ENCODE data around the gene G3BP2. TPM values are rescaled to one million over a fixed set of nuclear protein-coding genes. Genes with fewer than 3 reads are reported as not detected.

Gene G3BP2
- total and polyA plus RNA-seq, 9 of the 15 experiments (the other 6 are each of a cell fraction or from before 2014, with no cell fraction given), result 25.2 to 222 (median 130) TPM

GRCh38 chr4:75717408-75717807 lies 44.2 kb upstream of the G3BP2 start:
- Histone ChIP-seq H3K4me1 (replicated peaks in 1 of 2; ENCODE audit: control insufficient read depth in 2 of 2, insufficient read depth in 2 of 2, low read length in 2 of 2) (peaks cover 4 to 5% of the 10 kb centered on the region in 2 experiments; a peak in 1 of 5 replicates), H3K9me3 (replicated peaks; ENCODE audit: control insufficient read depth, insufficient read depth, low read depth, low read length) (no peaks in the 10 kb centered on the region), H3K4me3 (no peak overlapping the region), H2AFZ (ENCODE audit: low read depth, low read length) (no peak overlapping the region), H3K9ac (ENCODE audit: insufficient read depth in 1 of 2, low read depth in 2 of 2, low read length in 2 of 2) (no peak overlapping the region), H4K20me1 (replicated peaks; ENCODE audit: control insufficient read depth, insufficient read depth, low read length) (no peaks in the 10 kb centered on the region), H3K36me3 (ENCODE audit: control insufficient read depth, insufficient read depth, low read length) (peaks cover 3% of the 10 kb centered on the region; the same call in 1 of the 3 replicates), H3K4me2 (ENCODE audit: insufficient read depth, low read length) (no peak overlapping the region), H3K27ac (ENCODE audit: extremely low read depth, low read depth, low read length) (no peak overlapping the region), H3K79me2 (ENCODE audit: control insufficient read depth, insufficient read depth, low read length) (peaks cover 10% of the 10 kb centered on the region), H3K9me1 (ENCODE audit: control insufficient read depth, insufficient read depth, low read length) (no peaks in the 10 kb centered on the region), H3K27me3 (ENCODE audit: control insufficient read depth in 2 of 2, insufficient read depth in 2 of 2, low read length in 2 of 2) (no peaks in the 10 kb centered on the region)
- no TSS peak for BruUV-seq (replicated peaks)
- FAIRE-seq (no peak), ATAC-seq (no peak), DNase-seq (ENCODE audit: extremely low read depth in 1 of 4, low spot score in 3 of 4) (no peak)
- TF ChIP-seq, protein P1, sequence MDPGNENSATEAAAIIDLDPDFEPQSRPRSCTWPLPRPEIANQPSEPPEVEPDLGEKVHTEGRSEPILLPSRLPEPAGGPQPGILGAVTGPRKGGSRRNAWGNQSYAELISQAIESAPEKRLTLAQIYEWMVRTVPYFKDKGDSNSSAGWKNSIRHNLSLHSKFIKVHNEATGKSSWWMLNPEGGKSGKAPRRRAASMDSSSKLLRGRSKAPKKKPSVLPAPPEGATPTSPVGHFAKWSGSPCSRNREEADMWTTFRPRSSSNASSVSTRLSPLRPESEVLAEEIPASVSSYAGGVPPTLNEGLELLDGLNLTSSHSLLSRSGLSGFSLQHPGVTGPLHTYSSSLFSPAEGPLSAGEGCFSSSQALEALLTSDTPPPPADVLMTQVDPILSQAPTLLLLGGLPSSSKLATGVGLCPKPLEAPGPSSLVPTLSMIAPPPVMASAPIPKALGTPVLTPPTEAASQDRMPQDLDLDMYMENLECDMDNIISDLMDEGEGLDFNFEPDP (CRISPR knock-in tag; IDR thresholded peaks at IDR 0.05), result no peak
- TF ChIP-seq HDAC3 (IDR thresholded peaks at IDR 0.05; ENCODE audit: borderline replicate concordance, partially characterized antibody), result no peak
- TF ChIP-seq CBFB (CRISPR knock-in tag; IDR thresholded peaks at IDR 0.05), result no peak
- TF ChIP-seq ZNF76 (CRISPR knock-in tag; IDR thresholded peaks at IDR 0.05; ENCODE audit: borderline replicate concordance), result no peak
- TF ChIP-seq, protein P2, sequence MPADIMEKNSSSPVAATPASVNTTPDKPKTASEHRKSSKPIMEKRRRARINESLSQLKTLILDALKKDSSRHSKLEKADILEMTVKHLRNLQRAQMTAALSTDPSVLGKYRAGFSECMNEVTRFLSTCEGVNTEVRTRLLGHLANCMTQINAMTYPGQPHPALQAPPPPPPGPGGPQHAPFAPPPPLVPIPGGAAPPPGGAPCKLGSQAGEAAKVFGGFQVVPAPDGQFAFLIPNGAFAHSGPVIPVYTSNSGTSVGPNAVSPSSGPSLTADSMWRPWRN (IDR thresholded peaks at IDR 0.05; ENCODE audit: low read depth), result no peak
- TF ChIP-seq ZNF347 (CRISPR knock-in tag; IDR thresholded peaks at IDR 0.05; ENCODE audit: low read depth), result no peak
- TF ChIP-seq, protein P3, sequence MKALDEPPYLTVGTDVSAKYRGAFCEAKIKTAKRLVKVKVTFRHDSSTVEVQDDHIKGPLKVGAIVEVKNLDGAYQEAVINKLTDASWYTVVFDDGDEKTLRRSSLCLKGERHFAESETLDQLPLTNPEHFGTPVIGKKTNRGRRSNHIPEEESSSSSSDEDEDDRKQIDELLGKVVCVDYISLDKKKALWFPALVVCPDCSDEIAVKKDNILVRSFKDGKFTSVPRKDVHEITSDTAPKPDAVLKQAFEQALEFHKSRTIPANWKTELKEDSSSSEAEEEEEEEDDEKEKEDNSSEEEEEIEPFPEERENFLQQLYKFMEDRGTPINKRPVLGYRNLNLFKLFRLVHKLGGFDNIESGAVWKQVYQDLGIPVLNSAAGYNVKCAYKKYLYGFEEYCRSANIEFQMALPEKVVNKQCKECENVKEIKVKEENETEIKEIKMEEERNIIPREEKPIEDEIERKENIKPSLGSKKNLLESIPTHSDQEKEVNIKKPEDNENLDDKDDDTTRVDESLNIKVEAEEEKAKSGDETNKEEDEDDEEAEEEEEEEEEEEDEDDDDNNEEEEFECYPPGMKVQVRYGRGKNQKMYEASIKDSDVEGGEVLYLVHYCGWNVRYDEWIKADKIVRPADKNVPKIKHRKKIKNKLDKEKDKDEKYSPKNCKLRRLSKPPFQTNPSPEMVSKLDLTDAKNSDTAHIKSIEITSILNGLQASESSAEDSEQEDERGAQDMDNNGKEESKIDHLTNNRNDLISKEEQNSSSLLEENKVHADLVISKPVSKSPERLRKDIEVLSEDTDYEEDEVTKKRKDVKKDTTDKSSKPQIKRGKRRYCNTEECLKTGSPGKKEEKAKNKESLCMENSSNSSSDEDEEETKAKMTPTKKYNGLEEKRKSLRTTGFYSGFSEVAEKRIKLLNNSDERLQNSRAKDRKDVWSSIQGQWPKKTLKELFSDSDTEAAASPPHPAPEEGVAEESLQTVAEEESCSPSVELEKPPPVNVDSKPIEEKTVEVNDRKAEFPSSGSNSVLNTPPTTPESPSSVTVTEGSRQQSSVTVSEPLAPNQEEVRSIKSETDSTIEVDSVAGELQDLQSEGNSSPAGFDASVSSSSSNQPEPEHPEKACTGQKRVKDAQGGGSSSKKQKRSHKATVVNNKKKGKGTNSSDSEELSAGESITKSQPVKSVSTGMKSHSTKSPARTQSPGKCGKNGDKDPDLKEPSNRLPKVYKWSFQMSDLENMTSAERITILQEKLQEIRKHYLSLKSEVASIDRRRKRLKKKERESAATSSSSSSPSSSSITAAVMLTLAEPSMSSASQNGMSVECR (CRISPR knock-in tag; IDR thresholded peaks at IDR 0.05), result no peak
- no peak for TF ChIP-seq DMBX1 (CRISPR knock-in tag; IDR thresholded peaks at IDR 0.05; ENCODE audit: borderline replicate concordance)
- no peak for TF ChIP-seq ZNF707 (CRISPR knock-in tag; conservative IDR thresholded peaks at IDR 0.05)
- no peak for TF ChIP-seq TAL1 (IDR thresholded peaks at IDR 0.05)
- TF ChIP-seq SNIP1 (IDR thresholded peaks at IDR 0.05; ENCODE audit: low read depth), result no peak
- TF ChIP-seq KAT7 (CRISPR knock-in tag; IDR thresholded peaks at IDR 0.05; ENCODE audit: borderline replicate concordance), result no peak
- TF ChIP-seq ZNF583 (CRISPR knock-in tag; IDR thresholded peaks at IDR 0.05), result no peak
- no peak for TF ChIP-seq BRF1 (IDR thresholded peaks at IDR 0.05; ENCODE audit: borderline replicate concordance, extremely low read depth, insufficient read length)
- TF ChIP-seq SIRT6 (IDR thresholded peaks at IDR 0.05; ENCODE audit: low read depth, low read length), result no peak
- TF ChIP-seq HSF4 (CRISPR knock-in tag; IDR thresholded peaks at IDR 0.05; ENCODE audit: borderline replicate concordance), result no peak
- TF ChIP-seq PHF21A (IDR thresholded peaks at IDR 0.05; ENCODE audit: borderline replicate concordance, low read depth), result no peak
- in situ Hi-C loops (cut with MboI) (no loop called here), intact Hi-C loops (cut with micrococcal nuclease) (no loop called here)
- ChIA-PET CTCF (ENCODE audit: low intra/inter-chr PET ratio) (no interaction called here), POLR2A (no interaction called here)
- 77% methylated on average over 1 of the region's 1 CpG for WGBS (ENCODE audit: insufficient coverage, low coverage, missing lambda C conversion rate)

Data from K562 (cell line).